HTR-8/SVneo (cell line): ENCODE results near the gene CACNA1C.
A peak's percentile ranks its signal among the peaks of the same experiment; 100 is the strongest.

Source experiments
- DNase-seq: peaks from one replicate; pipeline ENCODE4 v3.0.0; 2011; ENCODE audit warnings: low spot score, mixed read lengths; ENCODE audit not compliant: insufficient read length
- FAIRE-seq: peaks from 2 replicates; lab custom pipeline; 2011; peaks lifted over from hg19 to GRCh38; lab: Jason Lieb, UNC

CACNA1C gene

GRCh38 chr12:2387103-2387834 is 334.5 kb downstream of the CACNA1C start:
- DNase-seq (no peak), FAIRE-seq (no peak)

- DNase-seq (no peak), FAIRE-seq (no peak)
Measured at GRCh38 chr12:2389079-2389790, 336.4 kb downstream of the CACNA1C start.

GRCh38 chr12:2390133-2390532 is 337.3 kb downstream of the CACNA1C start:
- FAIRE-seq (no peak), DNase-seq (no peak)

GRCh38 chr12:2390850-2391390 is 338.1 kb downstream of the CACNA1C start:
- FAIRE-seq (no peak), DNase-seq (no peak)

GRCh38 chr12:2391740-2392331 is 339.0 kb downstream of the CACNA1C start:
- FAIRE-seq (no peak), DNase-seq (no peak)

GRCh38 chr12:2393016-2393415 is 340.2 kb downstream of the CACNA1C start:
- FAIRE-seq (no peak), DNase-seq (no peak)

- DNase-seq (no peak), FAIRE-seq (no peak)
Measured at GRCh38 chr12:2393996-2394395, 341.2 kb downstream of the CACNA1C start.

- DNase-seq: peak; percentile 74
- no peak for FAIRE-seq
Measured at GRCh38 chr12:2395354-2395977, 342.7 kb downstream of the CACNA1C start.

GRCh38 chr12:2396448-2396871 is 343.7 kb downstream of the CACNA1C start:
- FAIRE-seq (peak; percentile 9), DNase-seq (peak; percentile 28)

GRCh38 chr12:2397356-2398045 is 344.7 kb downstream of the CACNA1C start:
- FAIRE-seq: no peak
- peak; percentile 46 for DNase-seq

GRCh38 chr12:2401040-2401439 is 348.3 kb downstream of the CACNA1C start:
- FAIRE-seq (no peak), DNase-seq (no peak)

- no peak for DNase-seq
- FAIRE-seq: no peak
Measured at GRCh38 chr12:2402073-2402579, 349.3 kb downstream of the CACNA1C start.

GRCh38 chr12:2403221-2403976 is 350.6 kb downstream of the CACNA1C start:
- DNase-seq (no peak), FAIRE-seq (no peak)

- no peak for FAIRE-seq
Measured at GRCh38 chr12:2405039-2405438, 352.3 kb downstream of the CACNA1C start.

GRCh38 chr12:2406903-2407302 is 354.1 kb downstream of the CACNA1C start:
- DNase-seq (no peak), FAIRE-seq (no peak)

More at GRCh38 chr12:2405039-2405438, 352.3 kb downstream of the CACNA1C start:
- DNase-seq: no peak

- FAIRE-seq (no peak), DNase-seq (no peak)
Measured at GRCh38 chr12:2408262-2408661, 355.5 kb downstream of the CACNA1C start.

GRCh38 chr12:2409656-2410265 is 357.0 kb downstream of the CACNA1C start:
- FAIRE-seq (no peak), DNase-seq (no peak)

GRCh38 chr12:2410496-2410895 is 357.7 kb downstream of the CACNA1C start:
- DNase-seq (no peak), FAIRE-seq (peak; percentile 65)

- FAIRE-seq (no peak), DNase-seq (no peak)
Measured at GRCh38 chr12:2411011-2411410, 358.2 kb downstream of the CACNA1C start.
